ENCODE data around the gene ZNF337. TPM values are rescaled to one million over a fixed set of nuclear protein-coding genes. Genes with fewer than 3 reads are reported as not detected.
"Not testable (repeated sequence)": the region's sequence is repeated elsewhere in the genome, so short reads cannot be mapped to it uniquely, and the experiment has no call there.

The ZNF337 gene
- total RNA-seq, 1 donor from 2014 or later: 27.1 TPM

GRCh38 chr20:25632940-25633790 lies 63.5 kb downstream of the ZNF337 start:
- TF ChIP-seq, protein P1, sequence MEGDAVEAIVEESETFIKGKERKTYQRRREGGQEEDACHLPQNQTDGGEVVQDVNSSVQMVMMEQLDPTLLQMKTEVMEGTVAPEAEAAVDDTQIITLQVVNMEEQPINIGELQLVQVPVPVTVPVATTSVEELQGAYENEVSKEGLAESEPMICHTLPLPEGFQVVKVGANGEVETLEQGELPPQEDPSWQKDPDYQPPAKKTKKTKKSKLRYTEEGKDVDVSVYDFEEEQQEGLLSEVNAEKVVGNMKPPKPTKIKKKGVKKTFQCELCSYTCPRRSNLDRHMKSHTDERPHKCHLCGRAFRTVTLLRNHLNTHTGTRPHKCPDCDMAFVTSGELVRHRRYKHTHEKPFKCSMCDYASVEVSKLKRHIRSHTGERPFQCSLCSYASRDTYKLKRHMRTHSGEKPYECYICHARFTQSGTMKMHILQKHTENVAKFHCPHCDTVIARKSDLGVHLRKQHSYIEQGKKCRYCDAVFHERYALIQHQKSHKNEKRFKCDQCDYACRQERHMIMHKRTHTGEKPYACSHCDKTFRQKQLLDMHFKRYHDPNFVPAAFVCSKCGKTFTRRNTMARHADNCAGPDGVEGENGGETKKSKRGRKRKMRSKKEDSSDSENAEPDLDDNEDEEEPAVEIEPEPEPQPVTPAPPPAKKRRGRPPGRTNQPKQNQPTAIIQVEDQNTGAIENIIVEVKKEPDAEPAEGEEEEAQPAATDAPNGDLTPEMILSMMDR (IDR thresholded peaks at IDR 0.05; ENCODE audit: unreplicated experiment): no peak
- Mint-ChIP-seq H3K27me3 (ENCODE audit: low read depth) (no peaks in the 10 kb centered on the region), H3K4me3 (no peak overlapping the region), H3K4me1 (no peaks in the 10 kb centered on the region), H3K27ac (no peak overlapping the region), H3K9me3 (peaks cover 49% of the 10 kb centered on the region), H3K36me3 (peaks cover 37% of the 10 kb centered on the region)
- no peak for DNase-seq (ENCODE audit: low spot score in 2 of 2, unreplicated experiment in 2 of 2)

- not testable (repeated sequence) for DNase-seq (ENCODE audit: low spot score in 2 of 2, unreplicated experiment in 2 of 2); H3K4me1 Mint-ChIP-seq; H3K27ac Mint-ChIP-seq; H3K4me3 Mint-ChIP-seq; H3K27me3 Mint-ChIP-seq (ENCODE audit: low read depth)
- Mint-ChIP-seq H3K9me3 (peaks cover 34% of the 10 kb centered on the region), H3K36me3 (peaks cover 19% of the 10 kb centered on the region)
Measured at GRCh38 chr20:25630615-25631014, 66.0 kb downstream of the ZNF337 start.

GRCh38 chr20:25629816-25630499 lies 66.7 kb downstream of the ZNF337 start:
- Mint-ChIP-seq H3K4me1 (no peaks in the 10 kb centered on the region), H3K9me3 (peaks cover 29% of the 10 kb centered on the region), H3K36me3 (peaks cover 14% of the 10 kb centered on the region), H3K27ac (no peak overlapping the region), H3K27me3 (ENCODE audit: low read depth) (no peaks in the 10 kb centered on the region), H3K4me3 (no peak overlapping the region)
- no peak for DNase-seq (ENCODE audit: low spot score in 2 of 2, unreplicated experiment in 2 of 2)
- TF ChIP-seq, protein P1 (IDR thresholded peaks at IDR 0.05; ENCODE audit: unreplicated experiment): no peak

GRCh38 chr20:25626779-25627178 lies 69.9 kb downstream of the ZNF337 start:
- peaks cover 19% of the 10 kb centered on the region for H3K4me1 Mint-ChIP-seq
- no peaks in the 10 kb centered on the region for H3K27me3 Mint-ChIP-seq (ENCODE audit: low read depth)
- H3K36me3 Mint-ChIP-seq: peaks cover 3% of the 10 kb centered on the region
- no peak for DNase-seq (ENCODE audit: low spot score in 2 of 2, unreplicated experiment in 2 of 2)
- no peak overlapping the region for H3K27ac Mint-ChIP-seq
- H3K4me3 Mint-ChIP-seq: no peak overlapping the region
- TF ChIP-seq, protein P1 (IDR thresholded peaks at IDR 0.05; ENCODE audit: unreplicated experiment): no peak
- peaks cover 24% of the 10 kb centered on the region for H3K9me3 Mint-ChIP-seq

- Mint-ChIP-seq H3K4me3 (peak overlapping the region; percentile 75), H3K27ac (peak overlapping the region; percentile 97), H3K9me3 (peaks cover 13% of the 10 kb centered on the region), H3K4me1 (peaks cover 28% of the 10 kb centered on the region), H3K36me3 (peaks cover 1% of the 10 kb centered on the region), H3K27me3 (ENCODE audit: low read depth) (no peaks in the 10 kb centered on the region)
- no peak for DNase-seq (ENCODE audit: low spot score in 2 of 2, unreplicated experiment in 2 of 2)
- TF ChIP-seq, protein P1 (IDR thresholded peaks at IDR 0.05; ENCODE audit: unreplicated experiment): no peak
Measured at GRCh38 chr20:25624500-25624939, 72.1 kb downstream of the ZNF337 start.

Other genes starting within 250 kb of the ZNF337 start
- gene NINL, start 111.3 kb downstream of the ZNF337 start, total RNA-seq: 79.4 to 85.9 TPM (median 83.5 TPM) in 3 replicates
- gene NANP, start 72.8 kb downstream of the ZNF337 start, total RNA-seq: 6.3 to 6.7 TPM (median 6.5 TPM) in 3 replicates

All from mesothelial cell of epicardium (in vitro differentiated cells).